Osteocyte (in vitro differentiated cells): Measurements from ENCODE around the gene DNALI1. TPM values are rescaled to one million over a fixed set of nuclear protein-coding genes. Genes with fewer than 3 reads are reported as not detected.
A peak's percentile ranks its signal among the peaks of the same experiment; 100 is the strongest.

Experiments
- DNase-seq: peaks from one replicate; pipeline ENCODE4 v3.0.0; 2021; ENCODE audit warnings: mixed read lengths; ENCODE audit not compliant: unreplicated experiment; ENCODE audit errors: extremely low spot score
- H3K27ac Mint-ChIP-seq: one replicate; pipeline ENCODE4 v1.8.0; 2021; ENCODE audit warnings: mild to moderate bottlenecking, mixed read lengths; ENCODE audit not compliant: unreplicated experiment
- H3K27me3 Mint-ChIP-seq: one replicate; pipeline ENCODE4 v1.8.0; 2021; ENCODE audit warnings: mixed read lengths; ENCODE audit not compliant: unreplicated experiment
- H3K36me3 Mint-ChIP-seq: one replicate; pipeline ENCODE4 v1.8.0; 2021; ENCODE audit warnings: mixed read lengths; ENCODE audit not compliant: unreplicated experiment
- H3K4me1 Mint-ChIP-seq: one replicate; pipeline ENCODE4 v1.8.0; 2021; ENCODE audit warnings: mixed read lengths; ENCODE audit not compliant: unreplicated experiment
- H3K4me3 Mint-ChIP-seq: one replicate; pipeline ENCODE4 v1.8.0; 2021; ENCODE audit warnings: mild to moderate bottlenecking, moderate library complexity, mixed read lengths; ENCODE audit not compliant: unreplicated experiment
- H3K9me3 Mint-ChIP-seq: one replicate; pipeline ENCODE4 v1.8.0; 2021; ENCODE audit warnings: mixed read lengths; ENCODE audit not compliant: unreplicated experiment
- CTCF ChIP-seq: fragments of 200-600 bp; sonication (generic); IDR thresholded peaks from 2 replicates; pipeline ENCODE4 v1.5.0; 2021; ENCODE audit warnings: antibody characterized with exemption, mild to moderate bottlenecking, moderate library complexity
- long read RNA-seq: library from polyadenylated mRNA; unstranded; transcript quantifications from one replicate; pipeline ENCODE4 v2.0.0, GENCODE V29; 2021
- total RNA-seq: library from RNA; stranded (reverse); gene quantifications from 2 replicates; pipeline ENCODE4 v1.2.1, GENCODE V29; 2021

DNALI1 gene
- total RNA-seq, result 9.4 and 10.5 TPM in 2 replicates
- long read RNA-seq, transcript DNALI1-201 (6 exons, 2,649 nt), result major isoform, 8 of 8 reads
- long read RNA-seq, partial matches to known transcripts, result 0 of 8 reads
- long read RNA-seq, other reads (novel, unspliced or antisense), result 0 of 8 reads

GRCh38 chr1:37556712-37557196, at the start of gene DNALI1:
TSS of gene DNALI1 (plus strand) at chr1:37556940. CDS start at chr1:37556995, 55 bp downstream.
- H3K4me1 Mint-ChIP-seq, result peaks cover 37% of the 10 kb centered on the region
- DNase-seq, result peak; percentile 97
- peak within 1 kb of the TSS; percentile 80 for H3K4me3 Mint-ChIP-seq

GRCh38 chr1:37509181-37509580, 47.6 kb upstream of the DNALI1 start:
- H3K4me1 Mint-ChIP-seq, result peaks cover 6% of the 10 kb centered on the region
- peaks cover 34% of the 10 kb centered on the region for H3K36me3 Mint-ChIP-seq
- no peaks in the 10 kb centered on the region for H3K27me3 Mint-ChIP-seq
- no peaks in the 10 kb centered on the region for H3K9me3 Mint-ChIP-seq
- peak; percentile 24 for TF ChIP-seq CTCF
- no peak overlapping the region for H3K4me3 Mint-ChIP-seq
- H3K27ac Mint-ChIP-seq, result no peak overlapping the region
- no peak for DNase-seq

More at GRCh38 chr1:37556712-37557196, at the start of gene DNALI1:
- Mint-ChIP-seq H3K9me3 (no peaks in the 10 kb centered on the region), H3K27ac (peak within 1 kb of the TSS; percentile 96), H3K27me3 (no peaks in the 10 kb centered on the region), H3K36me3 (peaks cover 3% of the 10 kb centered on the region)
- no peak for TF ChIP-seq CTCF

GRCh38 chr1:37513795-37514349, 42.9 kb upstream of the DNALI1 start:
- H3K27me3 Mint-ChIP-seq, result no peaks in the 10 kb centered on the region
- peak overlapping the region; percentile 87 for H3K27ac Mint-ChIP-seq
- peak overlapping the region; percentile 93 for H3K4me3 Mint-ChIP-seq
- peaks cover 17% of the 10 kb centered on the region for H3K4me1 Mint-ChIP-seq
- H3K36me3 Mint-ChIP-seq, result peaks cover 18% of the 10 kb centered on the region
- no peak for TF ChIP-seq CTCF
- no peaks in the 10 kb centered on the region for H3K9me3 Mint-ChIP-seq
- DNase-seq, result peak; percentile 82

GRCh38 chr1:37514350-37515184, 42.2 kb upstream of the DNALI1 start, which contains the start of gene MEAF6:
TSS of gene MEAF6 (minus strand) at chr1:37514766. CDS start at chr1:37514746, 20 bp downstream.
- H3K27ac Mint-ChIP-seq, result peak within 1 kb of the TSS; percentile 97
- H3K9me3 Mint-ChIP-seq, result no peaks in the 10 kb centered on the region
- H3K4me3 Mint-ChIP-seq, result peak within 1 kb of the TSS; percentile 93
- peak; percentile 94 for DNase-seq
- H3K4me1 Mint-ChIP-seq, result peaks cover 17% of the 10 kb centered on the region
- H3K27me3 Mint-ChIP-seq, result no peaks in the 10 kb centered on the region
- H3K36me3 Mint-ChIP-seq, result peaks cover 12% of the 10 kb centered on the region
- TF ChIP-seq CTCF, result peak; percentile 87
